ENCODE measurements around the gene RALGAPA2. TPM values are rescaled to one million over a fixed set of nuclear protein-coding genes. Genes with fewer than 3 reads are reported as not detected.

Gene RALGAPA2
- total RNA-seq, 6 experiments from 2014 or later, result 2.4 to 3.7 (median 3.2) TPM

GRCh38 chr20:20621195-20621594 is 91.2 kb downstream of the RALGAPA2 start:
- no peaks in the 10 kb centered on the region for H3K36me3 Mint-ChIP-seq (ENCODE audit: low read depth)
- H3K4me1 Mint-ChIP-seq (ENCODE audit: low read depth), result no peaks in the 10 kb centered on the region
- no peaks in the 10 kb centered on the region for H3K9me3 Mint-ChIP-seq
- no peak for TF ChIP-seq CTCF (IDR thresholded peaks at IDR 0.05)
- H3K27ac Mint-ChIP-seq, result no peak overlapping the region
- H3K4me3 Mint-ChIP-seq, result no peak overlapping the region
- H3K27me3 Mint-ChIP-seq (ENCODE audit: insufficient read depth), result no peaks in the 10 kb centered on the region
- no peak for DNase-seq

- H3K9me3 Mint-ChIP-seq, result no peaks in the 10 kb centered on the region
- no peak overlapping the region for H3K4me3 Mint-ChIP-seq
- H3K4me1 Mint-ChIP-seq (ENCODE audit: low read depth), result peaks cover 5% of the 10 kb centered on the region; the same call in 1 of the 2 replicates
- H3K27me3 Mint-ChIP-seq (ENCODE audit: insufficient read depth), result no peaks in the 10 kb centered on the region
- no peak for DNase-seq
- no peak for TF ChIP-seq CTCF (IDR thresholded peaks at IDR 0.05)
- H3K27ac Mint-ChIP-seq, result no peak overlapping the region
- H3K36me3 Mint-ChIP-seq (ENCODE audit: low read depth), result no peaks in the 10 kb centered on the region
Measured at GRCh38 chr20:20614391-20614790, 98.1 kb downstream of the RALGAPA2 start.

- Mint-ChIP-seq H3K36me3 (ENCODE audit: low read depth) (no peaks in the 10 kb centered on the region), H3K4me3 (no peak overlapping the region), H3K27ac (no peak overlapping the region), H3K4me1 (ENCODE audit: low read depth) (peaks cover 5% of the 10 kb centered on the region; the same call in 1 of the 2 replicates), H3K27me3 (ENCODE audit: insufficient read depth) (no peaks in the 10 kb centered on the region), H3K9me3 (no peaks in the 10 kb centered on the region)
- no peak for DNase-seq
- no peak for TF ChIP-seq CTCF (IDR thresholded peaks at IDR 0.05)
Measured at GRCh38 chr20:20612251-20612650, 100.2 kb downstream of the RALGAPA2 start.

GRCh38 chr20:20611167-20611566 is 101.3 kb downstream of the RALGAPA2 start:
- DNase-seq, result no peak
- Mint-ChIP-seq H3K9me3 (no peaks in the 10 kb centered on the region), H3K27me3 (ENCODE audit: insufficient read depth) (no peaks in the 10 kb centered on the region), H3K4me3 (no peak overlapping the region), H3K4me1 (ENCODE audit: low read depth) (peaks cover 5% of the 10 kb centered on the region; the same call in 1 of the 2 replicates), H3K36me3 (ENCODE audit: low read depth) (no peaks in the 10 kb centered on the region), H3K27ac (no peak overlapping the region)
- TF ChIP-seq CTCF (IDR thresholded peaks at IDR 0.05), result no peak

- H3K4me1 Mint-ChIP-seq (ENCODE audit: low read depth), result peaks cover 2% of the 10 kb centered on the region; the same call in 1 of the 2 replicates
- DNase-seq, result no peak
- H3K27me3 Mint-ChIP-seq (ENCODE audit: insufficient read depth), result peaks cover 3% of the 10 kb centered on the region; the same call in 1 of the 2 replicates
- H3K36me3 Mint-ChIP-seq (ENCODE audit: low read depth), result no peaks in the 10 kb centered on the region
- TF ChIP-seq CTCF (IDR thresholded peaks at IDR 0.05), result no peak
- H3K9me3 Mint-ChIP-seq, result no peaks in the 10 kb centered on the region
- H3K27ac Mint-ChIP-seq, result no peak overlapping the region
- H3K4me3 Mint-ChIP-seq, result no peak overlapping the region
Measured at GRCh38 chr20:20609522-20609921, 102.9 kb downstream of the RALGAPA2 start.

GRCh38 chr20:20608641-20609040 is 103.8 kb downstream of the RALGAPA2 start:
- peaks cover 3% of the 10 kb centered on the region; the same call in 1 of the 2 replicates for H3K27me3 Mint-ChIP-seq (ENCODE audit: insufficient read depth)
- H3K9me3 Mint-ChIP-seq, result no peaks in the 10 kb centered on the region
- no peak overlapping the region for H3K27ac Mint-ChIP-seq
- DNase-seq, result no peak
- TF ChIP-seq CTCF (IDR thresholded peaks at IDR 0.05), result no peak
- H3K4me3 Mint-ChIP-seq, result no peak overlapping the region
- H3K4me1 Mint-ChIP-seq (ENCODE audit: low read depth), result no peaks in the 10 kb centered on the region
- no peaks in the 10 kb centered on the region for H3K36me3 Mint-ChIP-seq (ENCODE audit: low read depth)
